IPS DF 19.7 (cell line): ENCODE measurements around the gene CFAP68.
"Not testable (repeated sequence)": the region's sequence is repeated elsewhere in the genome, so short reads cannot be mapped to it uniquely, and the experiment has no call there.

Experiments used
- DNase-seq: peaks from one replicate; pipeline ENCODE4 v3.0.0-alpha.2; 2013; ENCODE audit warnings: low read depth, low spot score

Gene CFAP68

GRCh38 chr11:111917788-111918187 lies 38.4 kb downstream of the CFAP68 start:
- DNase-seq = no peak

DNA sequence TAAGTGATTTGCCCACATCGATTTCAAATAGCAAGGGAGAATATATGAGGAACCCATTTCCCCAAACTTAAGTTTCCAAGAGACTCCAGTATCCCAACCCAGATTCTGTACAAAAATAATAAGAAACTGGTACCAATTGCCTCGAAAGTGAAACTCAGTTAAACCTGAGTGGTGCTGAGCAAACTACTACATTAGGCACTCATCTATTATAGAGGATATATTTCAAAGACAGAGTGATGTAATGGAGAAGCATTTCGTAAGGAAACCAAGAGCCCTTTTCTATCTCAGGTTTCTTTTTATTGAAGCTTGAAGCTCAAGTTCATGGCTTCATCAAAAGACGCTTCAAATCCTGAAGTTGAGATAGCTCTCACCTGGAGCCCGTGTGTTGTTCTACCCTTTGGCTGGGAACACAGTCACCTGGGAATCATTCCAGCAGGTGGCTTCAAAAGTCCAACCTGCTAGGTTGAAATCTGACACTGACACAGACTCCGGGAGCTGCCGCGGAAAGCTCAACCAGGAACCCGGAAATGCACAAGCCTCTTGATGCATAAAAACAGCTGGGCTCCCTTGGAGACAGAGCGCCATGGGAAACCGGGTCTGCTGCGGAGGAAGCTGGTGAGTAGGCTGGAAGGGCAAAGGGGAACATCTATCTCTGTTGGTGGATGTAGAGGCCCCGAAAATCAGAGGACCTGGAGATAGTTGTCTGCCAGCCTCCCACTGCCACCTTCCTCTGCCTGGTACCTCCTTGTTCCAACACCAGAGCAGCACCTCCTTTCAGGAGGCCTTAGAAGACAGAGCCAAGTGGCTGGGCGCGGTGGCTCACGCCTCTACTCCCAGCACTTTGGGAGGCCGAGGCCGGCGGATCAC lies 39.3 kb downstream of the CFAP68 start, which contains the start of gene C11orf52:
C11orf52 (plus strand) TSS at position 524 of the 867 bp plus-strand sequence; CDS start at position 584, 60 bp downstream.
- peak; percentile 95 for DNase-seq

DNA sequence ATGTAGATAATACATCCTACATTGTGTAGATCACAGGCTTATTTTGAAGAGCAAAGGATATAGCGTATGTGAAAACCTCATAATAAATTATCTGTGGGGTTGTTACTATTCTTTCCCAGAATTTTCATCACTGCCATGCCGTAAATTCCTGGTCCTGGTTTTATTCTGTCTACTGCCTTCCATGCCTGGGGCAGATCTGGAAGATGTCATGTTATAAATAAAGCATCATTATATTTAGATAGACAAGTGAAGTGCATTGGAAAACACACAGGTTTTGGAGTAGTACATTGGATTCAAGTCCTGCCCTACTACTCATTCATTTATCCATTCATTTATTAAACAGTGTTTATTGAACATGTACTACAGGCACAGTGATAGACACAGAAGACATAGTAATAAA lies 41.6 kb downstream of the CFAP68 start:
- no peak for DNase-seq

GRCh38 chr11:111921541-111922230 lies 42.3 kb downstream of the CFAP68 start:
- DNase-seq = no peak

- no peak for DNase-seq
Measured at GRCh38 chr11:111922803-111923202, 43.5 kb downstream of the CFAP68 start.

GRCh38 chr11:111923351-111923788 lies 44.0 kb downstream of the CFAP68 start:
- no peak for DNase-seq

GRCh38 chr11:111923951-111924350 lies 44.6 kb downstream of the CFAP68 start:
- DNase-seq = no peak

DNA sequence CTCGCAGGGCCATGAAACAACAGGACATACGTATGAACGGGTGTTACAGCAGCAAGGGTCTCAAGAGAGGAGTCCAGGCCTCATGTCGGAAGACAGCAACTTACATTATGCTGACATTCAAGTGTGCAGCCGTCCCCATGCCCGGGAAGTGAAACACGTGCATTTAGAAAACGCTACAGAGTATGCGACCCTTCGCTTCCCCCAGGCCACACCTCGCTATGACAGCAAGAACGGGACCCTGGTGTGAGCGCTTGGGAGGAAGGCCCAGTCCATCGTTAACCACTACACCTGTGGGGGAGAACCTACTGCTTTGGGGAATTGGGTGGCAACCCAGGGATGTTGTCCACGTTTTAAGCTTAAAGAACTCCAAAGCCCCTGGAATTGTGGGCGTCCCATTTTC lies 46.6 kb downstream of the CFAP68 start:
- DNase-seq = no peak

GRCh38 chr11:111926505-111927391 lies 47.4 kb downstream of the CFAP68 start:
- peak; percentile 70 for DNase-seq

- DNase-seq = no peak
Measured at GRCh38 chr11:111930472-111930871, 51.1 kb downstream of the CFAP68 start.

DNA sequence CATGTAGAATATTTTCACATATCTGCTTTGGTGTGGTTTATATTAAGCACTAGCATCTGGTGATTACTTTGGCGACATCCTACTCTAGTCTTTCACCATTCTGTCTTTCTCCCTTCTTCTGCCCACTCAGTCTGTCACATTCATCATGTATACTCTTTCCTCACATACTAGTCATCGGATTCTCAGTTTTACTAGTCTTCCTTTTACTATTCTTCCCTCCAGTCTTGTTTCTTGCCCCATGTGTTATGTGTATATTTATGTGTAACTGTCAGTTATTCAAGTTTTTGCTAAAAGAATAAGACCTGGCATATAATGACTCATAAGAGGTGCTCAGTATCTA lies 53.2 kb downstream of the CFAP68 start:
- DNase-seq = no peak

DNA sequence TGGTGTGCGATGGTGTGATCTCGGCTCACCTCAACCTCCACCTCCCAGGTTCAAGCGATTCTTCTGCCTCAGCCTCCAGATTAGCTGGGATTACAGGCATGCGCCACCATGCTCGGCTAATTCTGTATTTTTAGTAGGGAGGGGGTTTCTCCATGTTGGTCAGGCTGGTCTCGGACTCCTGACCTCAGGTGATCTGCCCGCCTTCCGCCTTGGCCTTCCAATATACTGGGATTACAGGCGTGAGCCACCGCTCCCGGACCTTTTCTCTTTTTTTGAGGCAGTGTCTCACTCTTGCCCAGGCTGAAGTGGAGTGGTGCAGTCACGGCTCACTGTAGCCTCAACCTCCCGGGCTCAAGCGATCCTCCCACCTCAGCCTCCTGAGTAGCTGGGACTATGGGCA lies 53.8 kb downstream of the CFAP68 start:
- not testable (repeated sequence) for DNase-seq

DNA sequence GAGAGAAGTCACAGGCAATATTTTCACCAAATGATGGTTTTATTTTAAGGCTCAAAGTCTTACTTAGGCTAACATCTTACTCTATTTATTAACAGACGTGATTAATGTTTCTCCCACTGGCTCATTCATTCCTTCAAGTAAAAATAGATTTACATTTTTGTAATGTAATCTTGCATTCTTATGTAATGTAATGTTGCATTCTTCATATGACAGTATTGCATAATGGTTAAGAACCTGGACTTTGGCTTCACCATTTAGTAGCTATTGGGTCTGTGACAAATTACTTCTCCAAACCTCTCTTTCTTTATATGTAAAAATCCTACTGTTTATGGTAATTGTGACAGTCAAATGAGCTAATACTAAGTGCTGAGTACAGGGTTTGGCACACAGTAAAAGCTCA lies 54.5 kb downstream of the CFAP68 start:
- no peak for DNase-seq

GRCh38 chr11:111934306-111934705 lies 55.0 kb downstream of the CFAP68 start:
- no peak for DNase-seq
